Gastrocnemius medialis (tissue), 4 donors: ENCODE data around the gene WDR91.

Experiments used
- CTCF ChIP-seq, 5 experiments: fragments of 450-650 bp in 3 of 5; fragments of 200-600 bp in 2 of 5; sonication (generic) in 2 of 5; IDR thresholded peaks in 4 of 5; conservative IDR thresholded peaks in 1 of 5; 1 replicate in 4 of 5; 2 replicates in 1 of 5; pipeline ENCODE4 v1.5.1; 2016 to 2019; ENCODE audit warnings: antibody characterized with exemption in 5 of 5, mild to moderate bottlenecking in 3 of 5, moderate library complexity in 3 of 5
- POLR2A ChIP-seq, 2 donors: fragments of 450-650 bp; IDR thresholded peaks; one replicate each; pipeline ENCODE4 v1.6.1; 2017; ENCODE audit warnings: antibody characterized with exemption in 2 of 2, mild to moderate bottlenecking in 2 of 2, moderate library complexity in 2 of 2

GRCh38 chr7:135166338-135166990, 44.9 kb downstream of the WDR91 start:
- no peak for TF ChIP-seq CTCF (IDR thresholded peaks at IDR 0.05 in 4 of 5, conservative IDR thresholded peaks at IDR 0.05 in 1 of 5)
- no peak for TF ChIP-seq POLR2A (IDR thresholded peaks at IDR 0.05)
